OCI-LY1 (cell line): ENCODE data around the gene SYCE3.

Experiments used
- H2AFZ ChIP-seq: fragments of 200-600 bp; sonication (generic), shearing (Covaris generic); 2 replicates; pipeline ENCODE4 v1.6.0; 2014; ENCODE audit warnings: antibody characterized with exemption, mild to moderate bottlenecking, low read length
- H3F3A ChIP-seq: fragments of 200-600 bp; sonication (generic), shearing (Covaris generic); 2 replicates; pipeline ENCODE4 v1.6.0; 2014; ENCODE audit warnings: mild to moderate bottlenecking, antibody characterized with exemption, low read length, moderate library complexity; ENCODE audit not compliant: insufficient read depth
- H3K27ac ChIP-seq: fragments of 200-600 bp; sonication (generic); 2 replicates; pipeline ENCODE4 v1.5.1; 2014; ENCODE audit warnings: low read length, mixed run types, mild to moderate bottlenecking, low read depth; ENCODE audit not compliant: poor library complexity, severe bottlenecking
- H3K27me3 ChIP-seq: fragments of 200-600 bp; sonication (generic); 2 replicates; pipeline ENCODE4 v1.6.0; 2014; ENCODE audit warnings: antibody characterized with exemption, mild to moderate bottlenecking, low read length, moderate library complexity; ENCODE audit not compliant: insufficient read depth
- H3K36me3 ChIP-seq: fragments of 200-600 bp; sonication (generic); 2 replicates; pipeline ENCODE4 v1.6.1; 2014; ENCODE audit warnings: mild to moderate bottlenecking, antibody characterized with exemption, low read length, moderate library complexity, mixed read lengths; ENCODE audit not compliant: insufficient read depth
- H3K4me1 ChIP-seq: fragments of 200-600 bp; sonication (generic); 2 replicates; pipeline ENCODE4 v1.5.1; 2014; ENCODE audit warnings: mild to moderate bottlenecking, low read length, moderate library complexity; ENCODE audit not compliant: insufficient read depth, severe bottlenecking
- H3K4me2 ChIP-seq: fragments of 200-600 bp; sonication (generic), shearing (Covaris generic); 2 replicates; pipeline ENCODE4 v1.6.1; 2014; ENCODE audit warnings: low read length
- H3K4me3 ChIP-seq: fragments of 200-600 bp; sonication (generic); 2 replicates; pipeline ENCODE4 v1.5.1; 2014; ENCODE audit warnings: low read length, low read depth, mild to moderate bottlenecking, mixed read lengths; ENCODE audit not compliant: poor library complexity, severe bottlenecking
- H3K79me2 ChIP-seq: fragments of 200-600 bp; shearing (Covaris generic); 2 replicates; pipeline ENCODE4 v1.6.1; 2016; ENCODE audit warnings: mixed run types, low read length, mixed read lengths; ENCODE audit not compliant: insufficient read depth
- H3K9ac ChIP-seq: fragments of 200-600 bp; sonication (generic), shearing (Covaris generic); 2 replicates; pipeline ENCODE4 v1.6.1; 2014; ENCODE audit warnings: mild to moderate bottlenecking, low read length, mixed read lengths
- H3K9me2 ChIP-seq: fragments of 200-600 bp; sonication (generic), shearing (Covaris generic); 2 replicates; pipeline ENCODE4 v1.6.1; 2014; ENCODE audit warnings: low read depth, mild to moderate bottlenecking, low read length, mixed read lengths
- H3K9me3 ChIP-seq: fragments of 200-600 bp; shearing (Covaris generic); 2 replicates; pipeline ENCODE4 v1.6.1; 2014; ENCODE audit warnings: low read length, mixed read lengths
- H4K20me1 ChIP-seq: fragments of 200-600 bp; sonication (generic), shearing (Covaris generic); 2 replicates; pipeline ENCODE4 v1.6.0; 2016; ENCODE audit warnings: mild to moderate bottlenecking, low read length; ENCODE audit not compliant: insufficient read depth
- EZH2 ChIP-seq: fragments of 200-600 bp; sonication (generic), shearing (Covaris generic); IDR thresholded peaks from 2 replicates; pipeline ENCODE4 v1.8.0; 2017; ENCODE audit warnings: borderline replicate concordance, mixed run types, mild to moderate bottlenecking, antibody characterized with exemption, low read length, moderate library complexity, mixed read lengths
- TF ChIP-seq, protein P1 (sequence below): fragments of 200-600 bp; sonication (generic), shearing (Covaris generic); IDR thresholded peaks from 2 replicates; pipeline ENCODE4 v1.5.1; 2017; ENCODE audit warnings: mild to moderate bottlenecking, antibody characterized with exemption, low read length, moderate library complexity, mixed read lengths

SYCE3 gene

DNA sequence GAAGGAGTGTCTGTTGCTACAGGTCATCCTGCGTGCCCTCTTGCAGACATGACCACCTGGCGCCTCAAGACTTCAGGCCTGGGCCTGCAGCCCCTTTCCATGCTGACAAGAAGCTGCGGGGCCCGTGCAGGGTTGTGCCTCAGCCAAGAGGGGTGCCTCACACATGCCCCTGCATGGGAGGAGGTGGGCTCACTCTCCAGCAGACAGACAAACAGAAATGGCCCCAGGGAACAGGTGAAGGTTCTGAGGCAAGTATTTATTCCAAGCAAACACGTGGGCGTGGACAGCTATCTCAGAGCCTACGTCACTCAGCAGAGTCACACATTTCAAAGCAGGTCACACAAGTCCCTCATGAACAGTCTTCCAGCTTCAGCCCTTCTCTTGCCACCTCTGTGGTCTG, 5.9 kb upstream of the SYCE3 start:
- Histone ChIP-seq H3K9me2 (no peaks in the 10 kb centered on the region), H3K9ac (no peak overlapping the region), H3F3A (no peaks in the 10 kb centered on the region), H2AFZ (no peak overlapping the region), H3K79me2 (no peaks in the 10 kb centered on the region), H3K27ac (no peak overlapping the region), H3K4me1 (peaks cover 7% of the 10 kb centered on the region), H3K36me3 (peaks cover 62% of the 10 kb centered on the region), H3K4me2 (no peak overlapping the region), H4K20me1 (no peaks in the 10 kb centered on the region), H3K27me3 (no peaks in the 10 kb centered on the region), H3K9me3 (no peaks in the 10 kb centered on the region), H3K4me3 (no peak overlapping the region)
- no peak for TF ChIP-seq EZH2
- TF ChIP-seq, protein P1, sequence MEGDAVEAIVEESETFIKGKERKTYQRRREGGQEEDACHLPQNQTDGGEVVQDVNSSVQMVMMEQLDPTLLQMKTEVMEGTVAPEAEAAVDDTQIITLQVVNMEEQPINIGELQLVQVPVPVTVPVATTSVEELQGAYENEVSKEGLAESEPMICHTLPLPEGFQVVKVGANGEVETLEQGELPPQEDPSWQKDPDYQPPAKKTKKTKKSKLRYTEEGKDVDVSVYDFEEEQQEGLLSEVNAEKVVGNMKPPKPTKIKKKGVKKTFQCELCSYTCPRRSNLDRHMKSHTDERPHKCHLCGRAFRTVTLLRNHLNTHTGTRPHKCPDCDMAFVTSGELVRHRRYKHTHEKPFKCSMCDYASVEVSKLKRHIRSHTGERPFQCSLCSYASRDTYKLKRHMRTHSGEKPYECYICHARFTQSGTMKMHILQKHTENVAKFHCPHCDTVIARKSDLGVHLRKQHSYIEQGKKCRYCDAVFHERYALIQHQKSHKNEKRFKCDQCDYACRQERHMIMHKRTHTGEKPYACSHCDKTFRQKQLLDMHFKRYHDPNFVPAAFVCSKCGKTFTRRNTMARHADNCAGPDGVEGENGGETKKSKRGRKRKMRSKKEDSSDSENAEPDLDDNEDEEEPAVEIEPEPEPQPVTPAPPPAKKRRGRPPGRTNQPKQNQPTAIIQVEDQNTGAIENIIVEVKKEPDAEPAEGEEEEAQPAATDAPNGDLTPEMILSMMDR = no peak

DNA sequence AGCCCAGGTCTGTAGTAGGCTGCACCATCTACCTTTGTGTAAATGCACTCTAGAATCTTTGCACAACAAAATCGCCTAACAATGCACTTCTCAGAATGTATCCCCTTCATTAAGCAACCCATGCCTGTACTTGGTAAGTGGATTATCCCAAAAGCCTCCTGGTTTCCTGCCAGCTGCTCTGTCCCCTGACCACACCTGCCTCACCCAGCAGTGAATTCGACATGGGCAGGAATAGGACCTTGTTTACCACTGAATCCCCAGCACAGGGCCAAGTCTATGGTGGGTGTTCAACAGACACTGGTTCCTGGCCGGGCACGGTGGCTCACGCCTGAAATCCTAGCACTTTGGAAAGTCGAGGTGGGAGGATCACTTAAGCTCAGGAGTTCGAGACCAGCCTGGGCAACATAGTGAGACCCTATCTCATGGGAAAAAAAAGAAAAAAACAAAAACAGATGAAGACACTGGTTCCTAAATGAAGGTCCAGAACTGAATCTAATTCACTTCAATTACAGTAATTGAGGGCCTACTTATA, 5.1 kb upstream of the SYCE3 start:
- Histone ChIP-seq H3K9me3 (no peaks in the 10 kb centered on the region), H2AFZ (no peak overlapping the region), H3K4me2 (no peak overlapping the region), H3K27me3 (no peaks in the 10 kb centered on the region), H3F3A (no peaks in the 10 kb centered on the region), H3K9me2 (no peaks in the 10 kb centered on the region), H3K9ac (no peak overlapping the region), H3K4me1 (peaks cover 13% of the 10 kb centered on the region), H3K27ac (no peak overlapping the region), H3K36me3 (peaks cover 54% of the 10 kb centered on the region), H4K20me1 (no peaks in the 10 kb centered on the region), H3K79me2 (no peaks in the 10 kb centered on the region), H3K4me3 (no peak overlapping the region)
- TF ChIP-seq, protein P1 = no peak
- no peak for TF ChIP-seq EZH2

DNA sequence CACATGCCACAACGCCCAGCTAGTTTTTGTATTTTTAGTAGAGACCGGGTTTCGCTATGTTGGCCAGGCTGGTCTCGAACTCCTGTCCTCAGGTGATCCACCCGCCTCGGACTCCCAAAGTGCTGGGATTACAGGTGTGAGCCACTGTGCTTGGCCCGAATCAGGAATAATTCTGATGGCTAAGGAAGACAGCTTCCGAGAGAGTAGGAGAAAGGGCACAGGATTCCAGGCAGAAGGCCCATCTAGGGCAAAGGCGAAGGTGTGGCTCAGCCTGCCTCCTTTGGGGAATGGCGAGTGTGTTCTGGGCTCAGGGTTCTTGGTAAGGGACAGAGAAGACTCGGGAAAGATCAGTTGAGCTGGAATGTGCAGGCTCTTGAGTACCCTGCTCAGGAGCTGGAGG, 1.6 kb upstream of the SYCE3 start:
- H3K9me3 ChIP-seq = no peaks in the 10 kb centered on the region
- H3F3A ChIP-seq = no peaks in the 10 kb centered on the region
- no peak overlapping the region for H2AFZ ChIP-seq
- H4K20me1 ChIP-seq = no peaks in the 10 kb centered on the region
- H3K4me3 ChIP-seq = no peak overlapping the region
- H3K4me1 ChIP-seq = peaks cover 7% of the 10 kb centered on the region
- peaks cover 19% of the 10 kb centered on the region for H3K36me3 ChIP-seq
- peaks cover 5% of the 10 kb centered on the region; the same call in 1 of the 2 replicates for H3K27me3 ChIP-seq
- no peak for TF ChIP-seq EZH2
- TF ChIP-seq, protein P1 = no peak
- H3K9me2 ChIP-seq = no peaks in the 10 kb centered on the region
- H3K4me2 ChIP-seq = no peak overlapping the region
- H3K79me2 ChIP-seq = no peaks in the 10 kb centered on the region
- no peak overlapping the region for H3K9ac ChIP-seq
- no peak overlapping the region for H3K27ac ChIP-seq
